Subcutaneous adipose tissue (tissue), 4 donors: ENCODE measurements around the gene KCNN2. TPM values are rescaled to one million over a fixed set of nuclear protein-coding genes. Genes with fewer than 3 reads are reported as not detected.

Experiments
- CTCF ChIP-seq: fragments of 450-650 bp; IDR thresholded peaks from one replicate; pipeline ENCODE4 v1.5.1; 2016; ENCODE audit warnings: low read depth, mild to moderate bottlenecking, control low read depth, antibody characterized with exemption, moderate library complexity
- total RNA-seq, 4 donors: library from RNA; depleted of rRNA; stranded (reverse); fragments of >200 nt; gene quantifications; one replicate each; pipeline ENCODE4 v1.1.0, GENCODE V29; 2016

KCNN2 gene
- total RNA-seq, 4 donors from 2014 or later = 0.17 to 1.1 TPM; not detected in 2

GRCh38 chr5:114500756-114501155 lies 138.9 kb downstream of the KCNN2 start:
- TF ChIP-seq CTCF = no peak

GRCh38 chr5:114504560-114504959 lies 142.7 kb downstream of the KCNN2 start:
- TF ChIP-seq CTCF = no peak

GRCh38 chr5:114524221-114524620 lies 162.4 kb downstream of the KCNN2 start:
- TF ChIP-seq CTCF = no peak

GRCh38 chr5:114544561-114544960 lies 182.7 kb downstream of the KCNN2 start:
- TF ChIP-seq CTCF = no peak
